KMS-11 (cell line): ENCODE results near the gene CRYBG3.

Experiments used
- H2AFZ ChIP-seq: fragments of 200-600 bp; sonication (generic); 2 replicates; pipeline ENCODE4 v1.6.1; 2016; ENCODE audit warnings: antibody characterized with exemption, mixed run types, low read depth
- H3K27ac ChIP-seq: fragments of 200-600 bp; sonication (generic); 2 replicates; pipeline ENCODE4 v1.6.1; 2016; ENCODE audit warnings: mild to moderate bottlenecking, mixed run types
- H3K27me3 ChIP-seq: fragments of 200-600 bp; sonication (generic); 2 replicates; pipeline ENCODE4 v1.6.1; 2017; ENCODE audit warnings: mild to moderate bottlenecking, low read depth, mixed run types, moderate library complexity; ENCODE audit not compliant: insufficient read depth
- H3K36me3 ChIP-seq: fragments of 200-600 bp; sonication (generic); 2 replicates; pipeline ENCODE4 v1.6.1; 2017; ENCODE audit warnings: mild to moderate bottlenecking, mixed run types; ENCODE audit not compliant: insufficient read depth
- H3K4me1 ChIP-seq: fragments of 200-600 bp; sonication (generic); 2 replicates; pipeline ENCODE4 v1.6.1; 2016; ENCODE audit warnings: mild to moderate bottlenecking, low read depth, mixed run types; ENCODE audit not compliant: poor library complexity, severe bottlenecking
- H3K4me2 ChIP-seq: fragments of 200-600 bp; sonication (generic); 2 replicates; pipeline ENCODE4 v1.7.0; 2016; ENCODE audit warnings: mild to moderate bottlenecking, mixed run types
- H3K4me3 ChIP-seq: fragments of 200-600 bp; sonication (generic); IDR thresholded peaks from 2 replicates; pipeline ENCODE4 v1.6.1; 2017; ENCODE audit warnings: low read depth, low read length, mixed read lengths; ENCODE audit not compliant: insufficient read depth
- H3K79me2 ChIP-seq: fragments of 200-600 bp; sonication (generic); 2 replicates; pipeline ENCODE4 v1.6.1; 2016; ENCODE audit warnings: low read depth, mixed run types; ENCODE audit not compliant: insufficient read depth
- H3K9ac ChIP-seq: fragments of 200-600 bp; sonication (generic); 2 replicates; pipeline ENCODE4 v1.6.1; 2016; ENCODE audit warnings: mild to moderate bottlenecking, mixed run types
- H4K20me1 ChIP-seq: fragments of 200-600 bp; sonication (generic); 2 replicates; pipeline ENCODE4 v1.6.1; 2016; ENCODE audit warnings: mild to moderate bottlenecking, mixed run types; ENCODE audit not compliant: insufficient read depth
- CTCF ChIP-seq: fragments of 200-600 bp; sonication (generic); conservative IDR thresholded peaks from 2 replicates; pipeline ENCODE4 v1.6.1; 2017; ENCODE audit warnings: low read depth, mild to moderate bottlenecking, antibody characterized with exemption, low read length, moderate library complexity, mixed read lengths

The CRYBG3 gene

GRCh38 chr3:97821774-97822358, at the start of gene CRYBG3:
CRYBG3 (plus strand) TSS chr3:97822011; CDS start chr3:97822207, 196 bp downstream.
- H3K36me3 ChIP-seq, result no peaks in the 10 kb centered on the region
- H3K27me3 ChIP-seq, result no peaks in the 10 kb centered on the region
- TF ChIP-seq CTCF, result no peak
- H2AFZ ChIP-seq, result peak within 1 kb of the TSS; percentile 99
- no peaks in the 10 kb centered on the region for H4K20me1 ChIP-seq
- peak within 1 kb of the TSS; percentile 98 for H3K4me2 ChIP-seq
- H3K4me1 ChIP-seq, result peaks cover 15% of the 10 kb centered on the region
- H3K4me3 ChIP-seq, result peak within 1 kb of the TSS; percentile 87
- no peaks in the 10 kb centered on the region for H3K79me2 ChIP-seq
- peak within 1 kb of the TSS; percentile 53; the same call in 1 of the 2 replicates for H3K9ac ChIP-seq
- peak within 1 kb of the TSS; percentile 57 for H3K27ac ChIP-seq

GRCh38 chr3:97772926-97773325, 48.9 kb upstream of the CRYBG3 start:
- Histone ChIP-seq H3K9ac (no peak overlapping the region), H4K20me1 (no peaks in the 10 kb centered on the region), H3K4me1 (no peaks in the 10 kb centered on the region), H3K79me2 (no peaks in the 10 kb centered on the region), H3K36me3 (no peaks in the 10 kb centered on the region), H3K4me3 (no peak overlapping the region), H2AFZ (no peak overlapping the region), H3K27me3 (no peaks in the 10 kb centered on the region), H3K27ac (no peak overlapping the region), H3K4me2 (no peak overlapping the region)
- no peak for TF ChIP-seq CTCF

- Histone ChIP-seq H4K20me1 (no peaks in the 10 kb centered on the region), H3K9ac (no peak overlapping the region), H2AFZ (no peak overlapping the region), H3K27ac (no peak overlapping the region), H3K79me2 (no peaks in the 10 kb centered on the region), H3K36me3 (no peaks in the 10 kb centered on the region), H3K4me1 (no peaks in the 10 kb centered on the region), H3K27me3 (no peaks in the 10 kb centered on the region), H3K4me3 (no peak overlapping the region), H3K4me2 (no peak overlapping the region)
- TF ChIP-seq CTCF, result no peak
Observed at GRCh38 chr3:97778152-97778551, 43.7 kb upstream of the CRYBG3 start.

- no peak overlapping the region for H3K4me2 ChIP-seq
- no peaks in the 10 kb centered on the region for H3K36me3 ChIP-seq
- peak; percentile 81 for TF ChIP-seq CTCF
- H3K27ac ChIP-seq, result no peak overlapping the region
- H3K27me3 ChIP-seq, result no peaks in the 10 kb centered on the region
- H3K4me1 ChIP-seq, result peaks cover 3% of the 10 kb centered on the region
- H3K79me2 ChIP-seq, result no peaks in the 10 kb centered on the region
- H3K4me3 ChIP-seq, result no peak overlapping the region
- no peak overlapping the region for H3K9ac ChIP-seq
- H4K20me1 ChIP-seq, result no peaks in the 10 kb centered on the region
- no peak overlapping the region for H2AFZ ChIP-seq
Observed at GRCh38 chr3:97793420-97794019, 28.3 kb upstream of the CRYBG3 start.
